ENCODE results near the gene WDR88.

DNA sequence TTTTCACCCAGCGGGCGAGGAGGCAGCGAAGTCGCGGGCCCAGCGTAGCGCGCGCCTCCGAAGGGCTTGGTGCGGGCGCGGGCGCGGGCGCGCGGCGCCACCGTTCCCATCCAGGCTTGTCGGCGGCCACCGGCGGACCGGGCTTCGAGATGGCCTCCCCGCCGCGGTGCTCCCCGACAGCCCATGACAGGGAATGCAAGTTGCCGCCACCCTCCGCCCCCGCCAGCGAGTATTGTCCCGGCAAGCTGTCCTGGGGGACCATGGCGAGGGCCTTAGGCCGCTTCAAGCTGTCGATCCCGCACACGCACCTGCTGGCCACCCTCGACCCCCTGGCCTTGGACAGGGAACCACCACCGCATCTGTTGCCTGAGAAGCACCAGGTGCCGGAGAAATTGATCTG lies at the start of gene WDR88:
- TF ChIP-seq, protein P1, sequence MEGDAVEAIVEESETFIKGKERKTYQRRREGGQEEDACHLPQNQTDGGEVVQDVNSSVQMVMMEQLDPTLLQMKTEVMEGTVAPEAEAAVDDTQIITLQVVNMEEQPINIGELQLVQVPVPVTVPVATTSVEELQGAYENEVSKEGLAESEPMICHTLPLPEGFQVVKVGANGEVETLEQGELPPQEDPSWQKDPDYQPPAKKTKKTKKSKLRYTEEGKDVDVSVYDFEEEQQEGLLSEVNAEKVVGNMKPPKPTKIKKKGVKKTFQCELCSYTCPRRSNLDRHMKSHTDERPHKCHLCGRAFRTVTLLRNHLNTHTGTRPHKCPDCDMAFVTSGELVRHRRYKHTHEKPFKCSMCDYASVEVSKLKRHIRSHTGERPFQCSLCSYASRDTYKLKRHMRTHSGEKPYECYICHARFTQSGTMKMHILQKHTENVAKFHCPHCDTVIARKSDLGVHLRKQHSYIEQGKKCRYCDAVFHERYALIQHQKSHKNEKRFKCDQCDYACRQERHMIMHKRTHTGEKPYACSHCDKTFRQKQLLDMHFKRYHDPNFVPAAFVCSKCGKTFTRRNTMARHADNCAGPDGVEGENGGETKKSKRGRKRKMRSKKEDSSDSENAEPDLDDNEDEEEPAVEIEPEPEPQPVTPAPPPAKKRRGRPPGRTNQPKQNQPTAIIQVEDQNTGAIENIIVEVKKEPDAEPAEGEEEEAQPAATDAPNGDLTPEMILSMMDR (IDR thresholded peaks at IDR 0.05), result no peak
- no peak for TF ChIP-seq EZH2 (IDR thresholded peaks at IDR 0.05; ENCODE audit: borderline replicate concordance, insufficient read depth, low read depth, low read length, poor library complexity, severe bottlenecking)
